Stomach (tissue), 4 donors: ENCODE data around the gene TBC1D8.

Experiments
- EP300 ChIP-seq: sonication (generic); formaldehyde crosslinking; IDR thresholded peaks from one replicate; pipeline ENCODE4 v1.6.1; 2017; ENCODE audit warnings: antibody characterized with exemption
- POLR2A ChIP-seq, 4 donors: fragments of 450-650 bp; IDR thresholded peaks; one replicate each; pipeline ENCODE4 v1.6.1; 2016; ENCODE audit warnings: antibody characterized with exemption in 4 of 4, control low read depth in 2 of 4, mild to moderate bottlenecking in 1 of 4, moderate library complexity in 1 of 4
- POLR2AphosphoS5 ChIP-seq, 3 donors: sonication (generic); formaldehyde crosslinking; IDR thresholded peaks; one replicate each; pipeline ENCODE4 v1.6.1; 2016; ENCODE audit warnings: antibody characterized with exemption in 3 of 3
- TF ChIP-seq, protein P1 (sequence below), 7 experiments: fragments of 450-650 bp in 4 of 7; fragments of 200-600 bp in 3 of 7; sonication (generic) in 3 of 7; IDR thresholded peaks; one replicate each; pipeline ENCODE4 v1.5.1; 2016 to 2019; ENCODE audit warnings: antibody characterized with exemption in 7 of 7, control low read depth in 2 of 7, mild to moderate bottlenecking in 1 of 7

DNA sequence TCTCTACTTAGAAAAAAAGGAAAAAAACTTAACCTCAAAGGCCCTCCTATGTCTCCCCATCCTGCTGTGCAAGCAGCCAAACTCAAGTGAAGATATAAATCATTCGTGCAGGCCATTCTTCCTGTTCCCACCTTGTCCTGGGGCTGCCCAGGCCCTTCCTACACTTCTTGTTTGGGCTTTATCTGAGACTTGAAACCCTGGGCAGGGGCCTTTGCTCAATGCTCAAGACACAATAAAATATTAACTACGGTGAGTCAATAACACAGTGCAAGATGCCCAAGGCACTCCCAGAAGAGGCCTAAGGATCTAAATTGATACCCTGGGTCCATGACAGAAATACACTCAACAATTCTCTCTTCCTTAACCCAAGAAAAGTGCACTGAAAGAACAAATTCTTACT lies 67.6 kb downstream of the TBC1D8 start:
- TF ChIP-seq POLR2A (IDR thresholded peaks at IDR 0.05) (no peak), POLR2AphosphoS5 (IDR thresholded peaks at IDR 0.05) (no peak), EP300 (no peak)
- TF ChIP-seq, protein P1, sequence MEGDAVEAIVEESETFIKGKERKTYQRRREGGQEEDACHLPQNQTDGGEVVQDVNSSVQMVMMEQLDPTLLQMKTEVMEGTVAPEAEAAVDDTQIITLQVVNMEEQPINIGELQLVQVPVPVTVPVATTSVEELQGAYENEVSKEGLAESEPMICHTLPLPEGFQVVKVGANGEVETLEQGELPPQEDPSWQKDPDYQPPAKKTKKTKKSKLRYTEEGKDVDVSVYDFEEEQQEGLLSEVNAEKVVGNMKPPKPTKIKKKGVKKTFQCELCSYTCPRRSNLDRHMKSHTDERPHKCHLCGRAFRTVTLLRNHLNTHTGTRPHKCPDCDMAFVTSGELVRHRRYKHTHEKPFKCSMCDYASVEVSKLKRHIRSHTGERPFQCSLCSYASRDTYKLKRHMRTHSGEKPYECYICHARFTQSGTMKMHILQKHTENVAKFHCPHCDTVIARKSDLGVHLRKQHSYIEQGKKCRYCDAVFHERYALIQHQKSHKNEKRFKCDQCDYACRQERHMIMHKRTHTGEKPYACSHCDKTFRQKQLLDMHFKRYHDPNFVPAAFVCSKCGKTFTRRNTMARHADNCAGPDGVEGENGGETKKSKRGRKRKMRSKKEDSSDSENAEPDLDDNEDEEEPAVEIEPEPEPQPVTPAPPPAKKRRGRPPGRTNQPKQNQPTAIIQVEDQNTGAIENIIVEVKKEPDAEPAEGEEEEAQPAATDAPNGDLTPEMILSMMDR (IDR thresholded peaks at IDR 0.05): no peak
